ENCODE measurements around the gene MED17.
"Not testable (repeated sequence)": the region's sequence is repeated elsewhere in the genome, so short reads cannot be mapped to it uniquely, and the experiment has no call there.

MED17 gene

GRCh38 chr11:93773601-93774200 lies 10.4 kb upstream of the MED17 start:
- no peaks in the 10 kb centered on the region for H3K36me3 ChIP-seq (ENCODE audit: insufficient read depth, low read length)
- H3K79me2 ChIP-seq (ENCODE audit: insufficient read depth, low read length): no peaks in the 10 kb centered on the region
- H3K4me1 ChIP-seq (ENCODE audit: insufficient read depth, low read length, severe bottlenecking): no peaks in the 10 kb centered on the region
- H3F3A ChIP-seq (ENCODE audit: insufficient read depth, low read length): no peaks in the 10 kb centered on the region
- H3K9ac ChIP-seq (ENCODE audit: low read length): no peak overlapping the region
- no peak overlapping the region for H2AFZ ChIP-seq (ENCODE audit: low read length)
- H3K27ac ChIP-seq (ENCODE audit: low read depth, low read length, poor library complexity, severe bottlenecking): no peak overlapping the region
- no peak overlapping the region for H3K4me2 ChIP-seq (ENCODE audit: low read length)
- H3K9me3 ChIP-seq (ENCODE audit: low read length): peaks cover 8% of the 10 kb centered on the region
- no peak overlapping the region for H3K4me3 ChIP-seq (ENCODE audit: low read depth, low read length, poor library complexity, severe bottlenecking)
- H3K9me2 ChIP-seq (ENCODE audit: low read depth, low read length): no peaks in the 10 kb centered on the region
- no peaks in the 10 kb centered on the region for H4K20me1 ChIP-seq (ENCODE audit: insufficient read depth, low read length)
- H3K27me3 ChIP-seq (ENCODE audit: insufficient read depth, low read length): no peaks in the 10 kb centered on the region
- TF ChIP-seq, protein P1, sequence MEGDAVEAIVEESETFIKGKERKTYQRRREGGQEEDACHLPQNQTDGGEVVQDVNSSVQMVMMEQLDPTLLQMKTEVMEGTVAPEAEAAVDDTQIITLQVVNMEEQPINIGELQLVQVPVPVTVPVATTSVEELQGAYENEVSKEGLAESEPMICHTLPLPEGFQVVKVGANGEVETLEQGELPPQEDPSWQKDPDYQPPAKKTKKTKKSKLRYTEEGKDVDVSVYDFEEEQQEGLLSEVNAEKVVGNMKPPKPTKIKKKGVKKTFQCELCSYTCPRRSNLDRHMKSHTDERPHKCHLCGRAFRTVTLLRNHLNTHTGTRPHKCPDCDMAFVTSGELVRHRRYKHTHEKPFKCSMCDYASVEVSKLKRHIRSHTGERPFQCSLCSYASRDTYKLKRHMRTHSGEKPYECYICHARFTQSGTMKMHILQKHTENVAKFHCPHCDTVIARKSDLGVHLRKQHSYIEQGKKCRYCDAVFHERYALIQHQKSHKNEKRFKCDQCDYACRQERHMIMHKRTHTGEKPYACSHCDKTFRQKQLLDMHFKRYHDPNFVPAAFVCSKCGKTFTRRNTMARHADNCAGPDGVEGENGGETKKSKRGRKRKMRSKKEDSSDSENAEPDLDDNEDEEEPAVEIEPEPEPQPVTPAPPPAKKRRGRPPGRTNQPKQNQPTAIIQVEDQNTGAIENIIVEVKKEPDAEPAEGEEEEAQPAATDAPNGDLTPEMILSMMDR (IDR thresholded peaks at IDR 0.05; ENCODE audit: low read length): no peak
- TF ChIP-seq EZH2 (IDR thresholded peaks at IDR 0.05; ENCODE audit: borderline replicate concordance, low read length): no peak

DNA sequence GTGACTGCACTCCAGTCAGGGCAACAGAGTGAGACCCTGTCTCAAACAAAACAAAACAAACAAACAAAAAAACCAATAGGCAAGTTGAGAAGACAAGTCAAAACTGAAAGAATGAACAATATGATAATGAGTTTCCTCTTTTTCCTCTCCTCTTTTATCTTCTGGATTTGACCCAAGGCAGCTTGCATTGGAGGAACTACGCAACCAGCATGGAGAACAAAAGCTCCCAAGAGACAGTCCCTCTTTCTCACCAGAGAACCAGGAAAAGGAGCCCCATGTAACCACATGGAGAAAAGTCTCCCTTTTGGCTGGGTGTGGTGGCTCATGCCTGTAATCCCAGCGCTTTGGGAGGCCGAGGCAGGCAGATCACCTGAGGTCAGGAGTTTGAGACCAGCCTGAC lies 9.5 kb upstream of the MED17 start:
- not testable (repeated sequence) for H3K4me3 ChIP-seq (ENCODE audit: low read depth, low read length, poor library complexity, severe bottlenecking)

DNA sequence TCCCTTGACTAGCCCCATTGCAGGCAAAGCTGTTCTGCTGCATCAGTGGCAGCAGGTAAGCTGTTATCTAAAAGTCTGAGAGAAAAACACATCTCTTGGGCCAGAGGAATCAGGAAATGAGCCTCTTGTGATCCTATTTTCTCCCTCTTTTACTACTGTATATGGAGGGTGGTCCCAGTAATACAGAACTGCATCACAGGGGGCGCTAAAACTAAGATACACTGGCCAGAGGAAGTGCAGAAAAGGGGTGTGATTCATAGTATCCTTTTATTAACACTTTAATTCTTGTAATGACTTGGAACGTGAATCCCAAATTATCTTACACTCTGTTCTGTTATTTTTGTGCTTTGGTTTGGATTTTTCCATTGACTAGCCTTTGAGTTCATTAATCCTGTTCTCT lies 8.8 kb upstream of the MED17 start:
- no peaks in the 10 kb centered on the region for H3K4me1 ChIP-seq (ENCODE audit: insufficient read depth, low read length, severe bottlenecking)
- H4K20me1 ChIP-seq (ENCODE audit: insufficient read depth, low read length): no peaks in the 10 kb centered on the region
- no peaks in the 10 kb centered on the region for H3K27me3 ChIP-seq (ENCODE audit: insufficient read depth, low read length)
- H3K9me3 ChIP-seq (ENCODE audit: low read length): peaks cover 8% of the 10 kb centered on the region
- no peak for TF ChIP-seq EZH2 (IDR thresholded peaks at IDR 0.05; ENCODE audit: borderline replicate concordance, low read length)
- TF ChIP-seq, protein P1 (IDR thresholded peaks at IDR 0.05; ENCODE audit: low read length): peak; percentile 59
- no peaks in the 10 kb centered on the region for H3F3A ChIP-seq (ENCODE audit: insufficient read depth, low read length)
- H2AFZ ChIP-seq (ENCODE audit: low read length): no peak overlapping the region
- no peak overlapping the region for H3K4me2 ChIP-seq (ENCODE audit: low read length)
- no peaks in the 10 kb centered on the region for H3K36me3 ChIP-seq (ENCODE audit: insufficient read depth, low read length)
- H3K9me2 ChIP-seq (ENCODE audit: low read depth, low read length): no peaks in the 10 kb centered on the region
- no peak overlapping the region for H3K4me3 ChIP-seq (ENCODE audit: low read depth, low read length, poor library complexity, severe bottlenecking)
- H3K79me2 ChIP-seq (ENCODE audit: insufficient read depth, low read length): no peaks in the 10 kb centered on the region
- H3K27ac ChIP-seq (ENCODE audit: low read depth, low read length, poor library complexity, severe bottlenecking): no peak overlapping the region
- no peak overlapping the region for H3K9ac ChIP-seq (ENCODE audit: low read length)

More for the DNA sequence above, 9.5 kb upstream of the MED17 start:
- not testable (repeated sequence) for H3K27ac ChIP-seq (ENCODE audit: low read depth, low read length, poor library complexity, severe bottlenecking); H4K20me1 ChIP-seq (ENCODE audit: insufficient read depth, low read length); H3K9me2 ChIP-seq (ENCODE audit: low read depth, low read length); H3K4me1 ChIP-seq (ENCODE audit: insufficient read depth, low read length, severe bottlenecking); H3K36me3 ChIP-seq (ENCODE audit: insufficient read depth, low read length); H3K79me2 ChIP-seq (ENCODE audit: insufficient read depth, low read length); H3K27me3 ChIP-seq (ENCODE audit: insufficient read depth, low read length); H3K9me3 ChIP-seq (ENCODE audit: low read length); H3K4me2 ChIP-seq (ENCODE audit: low read length); H2AFZ ChIP-seq (ENCODE audit: low read length); H3F3A ChIP-seq (ENCODE audit: insufficient read depth, low read length); H3K9ac ChIP-seq (ENCODE audit: low read length)

DNA sequence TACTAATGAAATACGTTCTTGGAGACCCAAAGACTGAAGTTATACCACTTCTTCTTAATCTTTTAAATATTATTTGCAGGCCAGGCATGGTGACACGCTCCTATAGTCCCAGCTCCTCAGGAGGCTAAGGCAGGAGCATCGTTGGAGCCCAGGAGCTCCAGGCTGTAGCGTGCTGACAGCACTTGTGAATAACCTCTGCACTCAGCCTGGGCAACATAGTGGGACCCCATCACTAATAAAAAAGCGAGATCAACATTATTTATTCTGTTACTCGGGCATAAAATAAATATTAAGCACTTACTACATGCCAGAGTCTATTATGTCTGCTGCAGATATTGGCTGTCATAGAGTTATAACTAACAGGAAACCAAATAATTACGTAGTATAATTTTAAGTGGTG lies 720 bp upstream of the MED17 start:
- peak overlapping the region; percentile 99 for H3K4me3 ChIP-seq (ENCODE audit: low read depth, low read length, poor library complexity, severe bottlenecking)
- H3K9ac ChIP-seq (ENCODE audit: low read length): peak overlapping the region; percentile 98
- peak overlapping the region; percentile 78 for H3K4me2 ChIP-seq (ENCODE audit: low read length)
- H3K27ac ChIP-seq (ENCODE audit: low read depth, low read length, poor library complexity, severe bottlenecking): no peak overlapping the region
- no peaks in the 10 kb centered on the region for H3K9me2 ChIP-seq (ENCODE audit: low read depth, low read length)
- 0 out of 2 replicates have a peak, but pooled peaks cover 2% of the 10 kb centered on the region for H4K20me1 ChIP-seq (ENCODE audit: insufficient read depth, low read length)
- no peak overlapping the region for H2AFZ ChIP-seq (ENCODE audit: low read length)
- no peaks in the 10 kb centered on the region for H3K9me3 ChIP-seq (ENCODE audit: low read length)
- H3K27me3 ChIP-seq (ENCODE audit: insufficient read depth, low read length): no peaks in the 10 kb centered on the region
- TF ChIP-seq, protein P1 (IDR thresholded peaks at IDR 0.05; ENCODE audit: low read length): no peak
- TF ChIP-seq EZH2 (IDR thresholded peaks at IDR 0.05; ENCODE audit: borderline replicate concordance, low read length): no peak
- H3K4me1 ChIP-seq (ENCODE audit: insufficient read depth, low read length, severe bottlenecking): peaks cover 34% of the 10 kb centered on the region
- no peaks in the 10 kb centered on the region for H3F3A ChIP-seq (ENCODE audit: insufficient read depth, low read length)
- H3K36me3 ChIP-seq (ENCODE audit: insufficient read depth, low read length): peaks cover 14% of the 10 kb centered on the region; the same call in 1 of the 2 replicates
- peaks cover 37% of the 10 kb centered on the region for H3K79me2 ChIP-seq (ENCODE audit: insufficient read depth, low read length)

Measured in OCI-LY1 (cell line).